SIG-M5 (cell line): ENCODE data around the gene MMS19.
"Not testable (repeated sequence)": the region's sequence is repeated elsewhere in the genome, so short reads cannot be mapped to it uniquely, and the experiment has no call there.

Experiments used
- DNase-seq: peaks from one replicate; lab custom pipeline; 2025; lab: John Stamatoyannopoulos, UW

Gene MMS19

GRCh38 chr10:97498076-97498840, at the start of gene MMS19:
TSS of gene MMS19 (minus strand) at chr10:97498422. CDS start at chr10:97498384, 38 bp downstream.
- DNase-seq = peak; percentile 12

GRCh38 chr10:97547962-97548361, 49.7 kb upstream of the MMS19 start:
- DNase-seq = no peak

- no peak for DNase-seq
Observed at GRCh38 chr10:97547271-97547600, 49.0 kb upstream of the MMS19 start.

- no peak for DNase-seq
Observed at GRCh38 chr10:97546456-97547270, 48.4 kb upstream of the MMS19 start.

GRCh38 chr10:97543025-97543546, 44.9 kb upstream of the MMS19 start:
- peak; percentile 2 for DNase-seq

GRCh38 chr10:97542169-97543024, 44.2 kb upstream of the MMS19 start:
- no peak for DNase-seq

GRCh38 chr10:97540669-97541500, 42.7 kb upstream of the MMS19 start:
- DNase-seq = no peak

- DNase-seq = no peak
Observed at GRCh38 chr10:97539523-97540200, 41.4 kb upstream of the MMS19 start.

GRCh38 chr10:97538839-97539238, 40.6 kb upstream of the MMS19 start:
- DNase-seq = no peak

- DNase-seq = no peak
Observed at GRCh38 chr10:97538411-97538810, 40.2 kb upstream of the MMS19 start.

- DNase-seq = no peak
Observed at GRCh38 chr10:97537186-97537869, 39.1 kb upstream of the MMS19 start.

- DNase-seq = no peak
Observed at GRCh38 chr10:97534746-97535367, 36.6 kb upstream of the MMS19 start.

- no peak for DNase-seq
Observed at GRCh38 chr10:97533888-97534287, 35.7 kb upstream of the MMS19 start.

- no peak for DNase-seq
Observed at GRCh38 chr10:97532935-97533671, 34.9 kb upstream of the MMS19 start.

- DNase-seq = no peak
Observed at GRCh38 chr10:97531401-97531986, 33.3 kb upstream of the MMS19 start.

GRCh38 chr10:97529685-97530465, 31.7 kb upstream of the MMS19 start:
- no peak for DNase-seq

- DNase-seq = not testable (repeated sequence)
Observed at GRCh38 chr10:97528876-97529275, 30.7 kb upstream of the MMS19 start.

GRCh38 chr10:97525683-97526110, 27.5 kb upstream of the MMS19 start:
- no peak for DNase-seq
